CD4-positive, alpha-beta T cell (primary cell): ENCODE data around the gene SH2B3. TPM values are rescaled to one million over a fixed set of nuclear protein-coding genes. Genes with fewer than 3 reads are reported as not detected.
"Not testable (repeated sequence)": the region's sequence is repeated elsewhere in the genome, so short reads cannot be mapped to it uniquely, and the experiment has no call there.

ENCODE experiments used
- ATAC-seq: fragments of 200-7000 bp; cut with Tn5 transposase; one replicate; pipeline ENCODE4 v1.10.0; 2022; ENCODE audit warnings: mild to moderate bottlenecking; ENCODE audit not compliant: poor library complexity
- CTCF ChIA-PET: fragments of 350-600 bp; sonication (Branson Sonifier 250); formaldehyde crosslinking; loops from one replicate; lab custom pipeline; 2021; ENCODE audit warnings: antibody characterized with exemption, inconsistent platforms; lab: Charles Lee
- POLR2A ChIA-PET: fragments of 350-600 bp; sonication (Branson Sonifier 250); formaldehyde crosslinking; loops from one replicate; lab custom pipeline; 2021; ENCODE audit warnings: antibody characterized with exemption, inconsistent platforms; lab: Charles Lee
- DNase-seq, 14 experiments: peaks; one replicate each; pipeline ENCODE4 v3.0.0-alpha.2; 2013 to 2020; ENCODE audit warnings: mixed read lengths in 2 of 14
- H3K27ac ChIP-seq, 2 donors: one replicate each; pipeline versions ENCODE4 v1.5.1 to v1.7.0; 2013; ENCODE audit warnings: low read length in 2 of 2, low read depth in 1 of 2, mild to moderate bottlenecking in 1 of 2
- H3K27me3 ChIP-seq, 2 experiments: 1 replicate in 1 of 2; 2 replicates in 1 of 2; pipeline versions ENCODE4 v1.6.1 to v1.7.0; 2013; ENCODE audit warnings: low read length in 2 of 2, control low read depth in 1 of 2, mild to moderate bottlenecking in 1 of 2, moderate library complexity in 1 of 2; ENCODE audit not compliant: insufficient read depth in 2 of 2, control insufficient read depth in 1 of 2
- H3K36me3 ChIP-seq: one replicate; pipeline ENCODE4 v1.6.1; 2013; ENCODE audit warnings: low read length, control low read depth; ENCODE audit not compliant: insufficient read depth
- H3K4me1 ChIP-seq: one replicate; pipeline ENCODE4 v1.6.1; 2013; ENCODE audit warnings: low read length, control low read depth; ENCODE audit not compliant: insufficient read depth
- H3K4me3 ChIP-seq: one replicate; pipeline ENCODE4 v1.5.1; 2013; ENCODE audit warnings: mild to moderate bottlenecking, low read length, moderate library complexity
- H3K9me3 ChIP-seq, 2 experiments: 1 replicate in 1 of 2; 2 replicates in 1 of 2; pipeline versions ENCODE4 v1.6.1 to v1.7.0; 2013; ENCODE audit warnings: low read length in 2 of 2, mild to moderate bottlenecking in 2 of 2, control low read depth in 1 of 2, moderate library complexity in 1 of 2; ENCODE audit not compliant: control insufficient read depth in 1 of 2, insufficient read depth in 1 of 2
- H3K27ac Mint-ChIP-seq: one replicate; pipeline ENCODE4 v1.8.0; 2020; ENCODE audit warnings: mixed read lengths
- H3K27me3 Mint-ChIP-seq: one replicate; pipeline ENCODE4 v1.8.0; 2021; ENCODE audit warnings: mixed read lengths
- H3K36me3 Mint-ChIP-seq: one replicate; pipeline ENCODE4 v1.8.0; 2021; ENCODE audit warnings: low read depth, mixed read lengths
- H3K4me1 Mint-ChIP-seq: one replicate; pipeline ENCODE4 v1.8.0; 2021; ENCODE audit warnings: low read depth, mixed read lengths
- H3K4me3 Mint-ChIP-seq: one replicate; pipeline ENCODE4 v1.8.0; 2020; ENCODE audit warnings: mild to moderate bottlenecking, mixed read lengths
- H3K9me3 Mint-ChIP-seq: one replicate; pipeline ENCODE4 v1.8.0; 2020; ENCODE audit warnings: mixed read lengths
- intact Hi-C, 2 experiments: fragments of 100-400 bp; cut with DNase I in 1 of 2; cut with micrococcal nuclease in 1 of 2; formaldehyde crosslinking; loops; one replicate each; pipeline versions ENCODE4 v1.15.1 to v1.9.0; 2023 to 2025; cut with DNase I, micrococcal nuclease
- total RNA-seq, 174 experiments: library from RNA in 2 of 174; stranded (reverse) in 2 of 174; gene quantifications; one replicate each; pipeline ENCODE4 v1.2.3 and lab custom pipeline; 2021 to 2026
- TF ChIP-seq, protein P1 (sequence below): fragments of 200-600 bp; IDR thresholded peaks from one replicate; pipeline ENCODE4 v1.8.0; 2022; ENCODE audit warnings: antibody characterized with exemption, mild to moderate bottlenecking

The SH2B3 gene
- total RNA-seq, 2 experiments from 2014 or later, result 42.3 to 46.4 TPM

DNA sequence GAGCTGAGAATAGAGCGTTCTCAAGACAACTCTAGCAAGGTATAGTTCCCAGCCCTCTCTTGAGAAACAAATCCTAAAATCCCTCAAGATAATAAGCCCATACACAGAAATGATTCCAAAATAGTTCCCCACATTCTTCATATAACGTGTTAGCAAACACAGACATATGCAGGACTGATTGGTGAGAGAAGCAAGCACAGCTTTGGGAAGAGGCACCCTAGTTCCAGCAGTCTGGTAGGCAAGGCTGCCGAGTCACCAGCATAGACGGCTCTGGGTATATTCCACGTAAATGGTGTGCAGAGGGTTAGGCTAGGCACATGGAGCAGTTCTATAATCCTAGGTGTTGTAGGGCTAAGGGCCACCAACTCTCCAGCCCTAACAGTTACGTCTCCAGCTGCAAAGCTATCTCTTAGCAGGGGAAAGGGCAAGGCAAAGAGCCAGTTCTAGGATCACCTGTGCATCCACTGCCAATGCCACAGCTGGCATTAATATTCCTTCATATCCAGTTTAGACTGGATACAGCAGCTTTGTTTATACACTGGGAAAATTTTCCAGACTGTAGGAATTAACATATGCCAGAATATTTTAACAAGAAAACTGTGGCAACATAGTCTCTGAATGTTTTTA lies 52.9 kb downstream of the SH2B3 start:
- H3K4me3 Mint-ChIP-seq, result no peak overlapping the region
- no peak overlapping the region for H3K27ac Mint-ChIP-seq
- Histone ChIP-seq H3K27me3 (no peaks in the 10 kb centered on the region), H3K4me1 (peaks cover 3% of the 10 kb centered on the region), H3K27ac (no peak overlapping the region), H3K36me3 (peaks cover 45% of the 10 kb centered on the region), H3K9me3 (no peaks in the 10 kb centered on the region), H3K4me3 (no peak overlapping the region)
- H3K27me3 Mint-ChIP-seq, result no peaks in the 10 kb centered on the region
- no peak for ATAC-seq
- TF ChIP-seq, protein P1, sequence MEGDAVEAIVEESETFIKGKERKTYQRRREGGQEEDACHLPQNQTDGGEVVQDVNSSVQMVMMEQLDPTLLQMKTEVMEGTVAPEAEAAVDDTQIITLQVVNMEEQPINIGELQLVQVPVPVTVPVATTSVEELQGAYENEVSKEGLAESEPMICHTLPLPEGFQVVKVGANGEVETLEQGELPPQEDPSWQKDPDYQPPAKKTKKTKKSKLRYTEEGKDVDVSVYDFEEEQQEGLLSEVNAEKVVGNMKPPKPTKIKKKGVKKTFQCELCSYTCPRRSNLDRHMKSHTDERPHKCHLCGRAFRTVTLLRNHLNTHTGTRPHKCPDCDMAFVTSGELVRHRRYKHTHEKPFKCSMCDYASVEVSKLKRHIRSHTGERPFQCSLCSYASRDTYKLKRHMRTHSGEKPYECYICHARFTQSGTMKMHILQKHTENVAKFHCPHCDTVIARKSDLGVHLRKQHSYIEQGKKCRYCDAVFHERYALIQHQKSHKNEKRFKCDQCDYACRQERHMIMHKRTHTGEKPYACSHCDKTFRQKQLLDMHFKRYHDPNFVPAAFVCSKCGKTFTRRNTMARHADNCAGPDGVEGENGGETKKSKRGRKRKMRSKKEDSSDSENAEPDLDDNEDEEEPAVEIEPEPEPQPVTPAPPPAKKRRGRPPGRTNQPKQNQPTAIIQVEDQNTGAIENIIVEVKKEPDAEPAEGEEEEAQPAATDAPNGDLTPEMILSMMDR, result no peak
- H3K9me3 Mint-ChIP-seq, result no peaks in the 10 kb centered on the region
- H3K36me3 Mint-ChIP-seq, result peaks cover 47% of the 10 kb centered on the region
- DNase-seq, result no peak
- CTCF ChIA-PET, result interaction anchor here (0.5 to 27.4 kb wide), 2 partner anchors 57 to 258 kb away, joined by 3 to 487 read pairs; partner anchors contain the start of gene SH2B3
- no peaks in the 10 kb centered on the region for H3K4me1 Mint-ChIP-seq
- intact Hi-C loops, result no loop called here
- POLR2A ChIA-PET, result no interaction called here

DNA sequence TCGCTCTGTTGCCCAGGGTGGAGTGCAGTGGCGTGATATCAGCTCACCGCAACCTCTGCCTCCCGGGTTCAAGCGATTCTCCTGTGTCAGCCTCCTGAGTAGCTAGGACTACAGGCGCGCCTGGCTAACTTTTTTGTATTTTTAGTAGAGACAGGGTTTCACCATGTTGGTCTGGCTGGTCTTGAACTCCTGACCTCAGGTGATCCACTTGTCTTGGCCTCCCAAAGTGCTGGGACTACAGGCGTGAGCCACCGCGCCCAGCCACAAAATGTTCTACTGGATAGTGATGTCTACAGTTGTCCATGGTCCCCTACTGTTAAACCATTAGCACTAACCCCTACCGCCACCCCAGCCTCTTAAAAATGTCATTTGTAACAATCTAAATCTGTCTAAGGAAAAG lies 54.4 kb downstream of the SH2B3 start:
- H3K27ac ChIP-seq, H3K4me3 ChIP-seq, H3K27me3 ChIP-seq, intact Hi-C loops, H3K4me1 Mint-ChIP-seq, H3K4me3 Mint-ChIP-seq, H3K27me3 Mint-ChIP-seq, POLR2A ChIA-PET, H3K27ac Mint-ChIP-seq, H3K4me1 ChIP-seq, H3K9me3 Mint-ChIP-seq, H3K9me3 ChIP-seq, DNase-seq, ATAC-seq: not testable (repeated sequence)
- peaks cover 38% of the 10 kb centered on the region for H3K36me3 Mint-ChIP-seq
- peaks cover 40% of the 10 kb centered on the region for H3K36me3 ChIP-seq
- CTCF ChIA-PET, result interaction anchor here (27.4 kb wide), 1 partner anchor 58 kb away, joined by 487 read pairs; the partner anchor contains the start of gene SH2B3

DNA sequence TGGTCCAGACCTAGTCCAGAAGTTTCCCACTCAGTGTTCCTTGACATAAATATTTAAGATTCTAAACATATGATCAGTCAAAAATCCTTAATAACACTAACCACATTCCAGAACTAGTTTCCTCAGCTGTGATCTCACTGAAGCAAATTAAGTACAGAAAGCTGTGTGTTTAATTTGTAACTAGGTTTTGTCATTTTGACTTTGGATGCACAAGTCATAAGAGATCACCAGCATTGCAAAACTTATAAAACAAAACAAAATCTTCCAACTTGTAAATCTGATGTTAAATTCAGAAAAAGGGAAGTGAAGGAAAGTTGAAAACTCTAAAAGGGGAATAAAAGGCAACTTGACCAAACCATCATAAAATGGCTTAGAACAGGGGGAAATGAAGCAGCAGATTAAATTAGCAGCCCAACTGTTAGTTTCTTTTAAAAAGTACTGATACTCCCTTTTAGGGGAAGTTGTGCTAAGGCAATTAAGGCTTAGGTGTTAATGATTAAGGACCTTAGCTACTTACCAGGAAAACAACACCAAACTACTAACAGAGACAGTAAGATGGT lies 56.6 kb downstream of the SH2B3 start:
- Histone ChIP-seq H3K36me3 (peaks cover 23% of the 10 kb centered on the region), H3K27me3 (no peaks in the 10 kb centered on the region), H3K4me1 (no peaks in the 10 kb centered on the region), H3K9me3 (no peaks in the 10 kb centered on the region), H3K4me3 (no peak overlapping the region), H3K27ac (no peak overlapping the region)
- Mint-ChIP-seq H3K36me3 (peaks cover 23% of the 10 kb centered on the region), H3K4me3 (no peak overlapping the region), H3K9me3 (no peaks in the 10 kb centered on the region), H3K4me1 (no peaks in the 10 kb centered on the region), H3K27me3 (no peaks in the 10 kb centered on the region), H3K27ac (no peak overlapping the region)
- intact Hi-C loops, result no loop called here
- POLR2A ChIA-PET, result interaction anchor here (1.3 kb wide), 1 partner anchor 17 kb away, joined by 3 read pairs; no protein-coding TSS in a partner anchor
- DNase-seq (no peak), ATAC-seq (no peak)
- CTCF ChIA-PET, result interaction anchor here (1.3 to 27.4 kb wide), 2 partner anchors 11 to 60 kb away, joined by 5 to 487 read pairs; partner anchors contain the start of gene SH2B3
- TF ChIP-seq, protein P1, result no peak
